ENCODE results near the gene OR10V1. TPM values are rescaled to one million over a fixed set of nuclear protein-coding genes. Genes with fewer than 3 reads are reported as not detected.

OR10V1 gene
- total RNA-seq, 1 experiment from 2014 or later, result not detected

GRCh38 chr11:59666969-59667368, 46.7 kb downstream of the OR10V1 start:
- Histone ChIP-seq H3K9me3 (ENCODE audit: low read length) (no peaks in the 10 kb centered on the region), H3K9me2 (replicated peaks; ENCODE audit: low read length) (no peaks in the 10 kb centered on the region), H3F3A (ENCODE audit: low read length, unreplicated experiment) (no peaks in the 10 kb centered on the region), H3K36me3 (ENCODE audit: low read depth, low read length) (peaks cover 41% of the 10 kb centered on the region), H3K4me2 (ENCODE audit: low read length) (peak overlapping the region; percentile 93), H3K79me2 (ENCODE audit: low read length) (peaks cover 44% of the 10 kb centered on the region), H4K20me1 (ENCODE audit: low read length) (peaks cover 11% of the 10 kb centered on the region), H3K9ac (ENCODE audit: low read length) (no peak overlapping the region), H3K4me1 (ENCODE audit: insufficient read depth, low read length) (peaks cover 21% of the 10 kb centered on the region), H3K27me3 (ENCODE audit: low read length) (no peaks in the 10 kb centered on the region), H3K4me3 (ENCODE audit: low read length) (peak overlapping the region; percentile 77; the same call in 1 of the 2 replicates), H2AFZ (ENCODE audit: low read length) (no peak overlapping the region), H3K27ac (ENCODE audit: low read length) (no peak overlapping the region)
- intact Hi-C loops (cut with micrococcal nuclease), result loop anchor here (10.0 kb wide), 1 partner anchor 138 kb away; no protein-coding TSS in a partner anchor
- POLR2A ChIA-PET (ENCODE audit: unreplicated experiment), result interaction anchor here (0.6 kb wide), 1 partner anchor 54 kb away, joined by 3 read pairs; no protein-coding TSS in a partner anchor
- TF ChIP-seq CTCF (conservative IDR thresholded peaks at IDR 0.05; ENCODE audit: low read depth, low read length) (no peak), EZH2 (IDR thresholded peaks at IDR 0.05; ENCODE audit: low read length, unreplicated experiment) (no peak), EZH2phosphoT487 (IDR thresholded peaks at IDR 0.05; ENCODE audit: borderline replicate concordance, low read length) (no peak)
- CTCF ChIA-PET, result no interaction called here
- no peak for ATAC-seq
- no TSS peak for BruUV-seq (replicated peaks)
- no peak for DNase-seq

Other genes with a start within 250 kb of the OR10V1 start
- not detected in 2 replicates for gene OR4D10, start 240.5 kb downstream of the OR10V1 start, total RNA-seq (2014; rRNA removed)
- not detected in 2 replicates for gene OR4D11, start 210.3 kb downstream of the OR10V1 start, total RNA-seq (2014; rRNA removed)
- not detected in 2 replicates for gene OR4D9, start 202.3 kb downstream of the OR10V1 start, total RNA-seq (2014; rRNA removed)
- gene OSBP, start 98.1 kb downstream of the OR10V1 start, total RNA-seq (2014; rRNA removed), result 36.3 and 59.4 TPM in 2 replicates
- 18.1 and 23.1 TPM in 2 replicates for gene PATL1, start 44.8 kb downstream of the OR10V1 start, total RNA-seq (2014; rRNA removed)
- gene STX3, start 41.5 kb upstream of the OR10V1 start, total RNA-seq (2014; rRNA removed), result 34.3 and 49.8 TPM in 2 replicates
- gene MRPL16, start 96.9 kb upstream of the OR10V1 start, total RNA-seq (2014; rRNA removed), result 111 and 123 TPM in 2 replicates
- not detected in 2 replicates for gene CBLIF, start 131.7 kb upstream of the OR10V1 start, total RNA-seq (2014; rRNA removed)
- gene TCN1, start 152.6 kb upstream of the OR10V1 start, total RNA-seq (2014; rRNA removed), result 7.4 and 14.8 TPM in 2 replicates
- not detected in 2 replicates for gene OOSP3, start 164.9 kb upstream of the OR10V1 start, total RNA-seq (2014; rRNA removed)
- not detected in 2 replicates for gene OOSP1, start 224.6 kb upstream of the OR10V1 start, total RNA-seq (2014; rRNA removed)

All from PC-3 (cell line).